HUES64 (cell line): ENCODE measurements around the gene CCDC183.
A peak's percentile ranks its signal among the peaks of the same experiment; 100 is the strongest.

Experiments used
- H3K27ac ChIP-seq: 2 replicates; pipeline ENCODE4 v1.7.0; 2013; ENCODE audit warnings: low read depth, low read length, inconsistent platforms
- H3K27me3 ChIP-seq: 2 replicates; pipeline ENCODE4 v1.6.1; 2013; ENCODE audit warnings: mild to moderate bottlenecking, low read length; ENCODE audit not compliant: insufficient read depth
- H3K36me3 ChIP-seq: 2 replicates; pipeline ENCODE4 v1.6.1; 2013; ENCODE audit warnings: mild to moderate bottlenecking, low read length; ENCODE audit not compliant: insufficient read depth
- H3K4me1 ChIP-seq: 2 replicates; pipeline ENCODE4 v1.6.1; 2013; ENCODE audit warnings: mild to moderate bottlenecking, low read length, moderate library complexity; ENCODE audit not compliant: insufficient read depth
- H3K4me3 ChIP-seq: 2 replicates; pipeline ENCODE4 v1.5.1; 2013; ENCODE audit warnings: mild to moderate bottlenecking, low read length, moderate library complexity
- H3K9ac ChIP-seq: 2 replicates; pipeline ENCODE4 v1.6.1; 2013; ENCODE audit warnings: mild to moderate bottlenecking, low read depth, low read length
- H3K9me3 ChIP-seq: 2 replicates; pipeline ENCODE4 v1.6.1; 2013; ENCODE audit warnings: low read depth, low read length; ENCODE audit not compliant: insufficient read depth
- WGBS: fragments of 150-250, 120-280 bp; methylation state at CpG from one replicate; pipeline ENCODE4 v1.1.7; 2013; ENCODE audit warnings: missing lambda C conversion rate; 5-methylcytosine and 5-hydroxymethylcytosine counted together

The CCDC183 gene

GRCh38 chr9:136820971-136821825 is 25.1 kb downstream of the CCDC183 start:
- Histone ChIP-seq H3K9me3 (no peaks in the 10 kb centered on the region), H3K36me3 (peaks cover 36% of the 10 kb centered on the region), H3K4me3 (peak overlapping the region; percentile 51), H3K27ac (no peak overlapping the region; the same call in 1 of the 2 replicates), H3K4me1 (no peaks in the 10 kb centered on the region), H3K9ac (peak overlapping the region; percentile 67), H3K27me3 (no peaks in the 10 kb centered on the region)
- 8% methylated on average over 83 of the region's 83 CpGs for WGBS

- WGBS: 58% methylated on average over 42 of the region's 42 CpGs
- Histone ChIP-seq H3K4me1 (no peaks in the 10 kb centered on the region), H3K4me3 (peak overlapping the region; percentile 51), H3K36me3 (peaks cover 40% of the 10 kb centered on the region), H3K27me3 (no peaks in the 10 kb centered on the region), H3K9me3 (no peaks in the 10 kb centered on the region), H3K27ac (peak overlapping the region; percentile 25; the same call in 1 of the 2 replicates), H3K9ac (peak overlapping the region; percentile 67)
Observed at GRCh38 chr9:136821826-136822544, 25.8 kb downstream of the CCDC183 start.

- H3K36me3 ChIP-seq: peaks cover 42% of the 10 kb centered on the region
Observed at GRCh38 chr9:136823136-136824046, 27.3 kb downstream of the CCDC183 start.

GRCh38 chr9:136824496-136825225 is 28.5 kb downstream of the CCDC183 start:
- H3K4me1 ChIP-seq: no peaks in the 10 kb centered on the region
- H3K4me3 ChIP-seq: no peak overlapping the region
- H3K36me3 ChIP-seq: peaks cover 55% of the 10 kb centered on the region
- no peak overlapping the region for H3K27ac ChIP-seq
- WGBS: 95% methylated on average over 21 of the region's 21 CpGs
- H3K9ac ChIP-seq: no peak overlapping the region
- H3K27me3 ChIP-seq: no peaks in the 10 kb centered on the region
- no peaks in the 10 kb centered on the region for H3K9me3 ChIP-seq

More at GRCh38 chr9:136823136-136824046, 27.3 kb downstream of the CCDC183 start:
- WGBS: 90% methylated on average over 30 of the region's 30 CpGs
- Histone ChIP-seq H3K4me3 (no peak overlapping the region), H3K4me1 (no peaks in the 10 kb centered on the region), H3K9ac (no peak overlapping the region), H3K27me3 (no peaks in the 10 kb centered on the region), H3K27ac (no peak overlapping the region), H3K9me3 (no peaks in the 10 kb centered on the region)

GRCh38 chr9:136825295-136826187 is 29.4 kb downstream of the CCDC183 start:
- 93% methylated on average over 44 of the region's 44 CpGs for WGBS

GRCh38 chr9:136826188-136826541 is 30.0 kb downstream of the CCDC183 start:
- Histone ChIP-seq H3K36me3 (peaks cover 70% of the 10 kb centered on the region), H3K4me3 (no peak overlapping the region), H3K9me3 (no peaks in the 10 kb centered on the region), H3K4me1 (no peaks in the 10 kb centered on the region), H3K27ac (no peak overlapping the region), H3K27me3 (no peaks in the 10 kb centered on the region), H3K9ac (no peak overlapping the region)
- WGBS: 97% methylated on average over 17 of the region's 17 CpGs

More at GRCh38 chr9:136825295-136826187, 29.4 kb downstream of the CCDC183 start:
- H3K9ac ChIP-seq: no peak overlapping the region
- no peaks in the 10 kb centered on the region for H3K27me3 ChIP-seq
- H3K36me3 ChIP-seq: peaks cover 63% of the 10 kb centered on the region
- no peak overlapping the region for H3K4me3 ChIP-seq
- H3K27ac ChIP-seq: no peak overlapping the region
- H3K9me3 ChIP-seq: no peaks in the 10 kb centered on the region
- H3K4me1 ChIP-seq: no peaks in the 10 kb centered on the region

- Histone ChIP-seq H3K4me3 (no peak overlapping the region), H3K27me3 (no peaks in the 10 kb centered on the region), H3K9me3 (no peaks in the 10 kb centered on the region), H3K27ac (no peak overlapping the region), H3K4me1 (no peaks in the 10 kb centered on the region), H3K9ac (no peak overlapping the region), H3K36me3 (peaks cover 77% of the 10 kb centered on the region)
- WGBS: 97% methylated on average over 24 of the region's 24 CpGs
Observed at GRCh38 chr9:136826703-136827582, 30.8 kb downstream of the CCDC183 start.

GRCh38 chr9:136827794-136828473 is 31.8 kb downstream of the CCDC183 start:
- no peak overlapping the region for H3K4me3 ChIP-seq
- WGBS: 95% methylated on average over 14 of the region's 14 CpGs
- no peaks in the 10 kb centered on the region for H3K9me3 ChIP-seq
- no peak overlapping the region for H3K27ac ChIP-seq
- peaks cover 86% of the 10 kb centered on the region for H3K36me3 ChIP-seq
- H3K4me1 ChIP-seq: no peaks in the 10 kb centered on the region
- no peaks in the 10 kb centered on the region for H3K27me3 ChIP-seq
- no peak overlapping the region for H3K9ac ChIP-seq
